ENCODE results near the gene CRYL1.

- TF ChIP-seq POLR2AphosphoS5 (IDR thresholded peaks at IDR 0.05), result no peak
- TF ChIP-seq TAF1 (IDR thresholded peaks at IDR 0.05; ENCODE audit: low read depth), result no peak
- TF ChIP-seq REST (IDR thresholded peaks at IDR 0.05; ENCODE audit: borderline replicate concordance), result no peak
- TF ChIP-seq MXI1 (conservative IDR thresholded peaks at IDR 0.05; ENCODE audit: poor library complexity, severe bottlenecking), result no peak
- TF ChIP-seq EZH2 (IDR thresholded peaks at IDR 0.05; ENCODE audit: borderline replicate concordance, insufficient read depth, low read length, poor library complexity, severe bottlenecking), result no peak
- TF ChIP-seq CTCF (IDR thresholded peaks at IDR 0.05; ENCODE audit: poor library complexity, severe bottlenecking), result no peak
Measured at GRCh38 chr13:20518660-20519100, 7.0 kb downstream of the CRYL1 start.

All from neural cell (in vitro differentiated cells).